Stimulated activated CD8-positive, alpha-beta memory T cell treated with anti-CD3 and anti-CD28 coated beads, Interleukin-7, amount 100 ng/mL, for 24 hours (primary cell): ENCODE measurements around the gene EPB41L2.
"Not testable (repeated sequence)": the region's sequence is repeated elsewhere in the genome, so short reads cannot be mapped to it uniquely, and the experiment has no call there.

Experiments
- DNase-seq: peaks from one replicate; pipeline ENCODE4 v3.0.0-alpha.2; 2020; ENCODE audit warnings: low read depth

EPB41L2 gene

DNA sequence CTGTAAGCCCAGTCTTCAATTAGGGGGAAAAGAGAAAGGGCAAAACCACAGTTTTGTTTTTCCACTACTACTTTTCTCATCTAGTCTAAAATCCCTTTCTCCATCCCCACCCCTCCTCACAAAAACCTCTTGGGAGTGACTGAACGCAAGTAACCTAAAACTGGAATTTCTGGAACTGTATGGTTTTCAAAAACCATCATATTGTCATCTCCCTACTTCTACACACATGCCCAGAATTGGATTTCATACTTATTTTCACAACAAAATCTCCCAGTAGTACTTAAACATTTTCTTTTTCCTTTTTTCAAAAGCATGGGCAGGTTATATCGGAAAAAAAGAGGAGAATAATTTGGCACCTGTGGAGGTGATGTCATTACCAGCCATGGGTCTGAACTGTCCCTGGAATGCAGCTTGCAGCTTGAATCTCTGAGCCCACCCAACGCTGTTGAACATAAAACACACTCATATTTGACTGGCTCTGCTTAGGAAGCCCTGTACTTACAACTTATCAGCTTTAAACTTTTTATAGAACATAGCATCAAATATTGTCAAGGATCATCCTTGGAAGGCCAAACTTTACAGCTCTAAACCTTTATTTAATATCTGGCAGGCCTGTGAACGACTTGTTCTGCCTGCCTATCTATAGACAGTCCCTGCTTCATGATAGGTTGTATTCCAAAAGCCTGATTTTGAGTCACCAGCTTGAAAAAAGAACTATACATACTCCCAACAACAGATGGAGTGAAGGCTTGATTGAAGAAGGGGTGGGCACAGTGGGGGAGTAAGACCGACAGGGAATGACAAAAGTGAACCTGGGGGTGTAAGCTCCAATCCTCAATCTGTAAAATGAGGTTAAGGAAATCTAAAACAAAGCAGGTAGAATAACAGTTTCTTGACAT, 59.3 kb downstream of the EPB41L2 start:
- DNase-seq: no peak

DNA sequence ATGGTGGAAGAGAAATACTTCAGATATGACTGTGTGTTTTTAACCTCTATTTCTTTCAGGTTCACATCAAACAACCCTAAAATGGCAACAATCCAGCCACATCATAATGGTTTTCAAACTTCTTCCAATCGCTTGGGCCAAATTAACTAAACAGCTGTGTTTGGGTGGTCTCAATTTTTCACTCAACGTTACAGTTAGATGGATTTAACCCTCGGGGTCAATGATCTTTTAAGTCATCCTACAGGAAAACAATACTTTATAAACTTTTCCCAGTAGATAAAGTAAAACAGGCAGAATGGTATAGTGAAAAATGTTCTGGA, 60.4 kb downstream of the EPB41L2 start:
- DNase-seq: no peak

DNA sequence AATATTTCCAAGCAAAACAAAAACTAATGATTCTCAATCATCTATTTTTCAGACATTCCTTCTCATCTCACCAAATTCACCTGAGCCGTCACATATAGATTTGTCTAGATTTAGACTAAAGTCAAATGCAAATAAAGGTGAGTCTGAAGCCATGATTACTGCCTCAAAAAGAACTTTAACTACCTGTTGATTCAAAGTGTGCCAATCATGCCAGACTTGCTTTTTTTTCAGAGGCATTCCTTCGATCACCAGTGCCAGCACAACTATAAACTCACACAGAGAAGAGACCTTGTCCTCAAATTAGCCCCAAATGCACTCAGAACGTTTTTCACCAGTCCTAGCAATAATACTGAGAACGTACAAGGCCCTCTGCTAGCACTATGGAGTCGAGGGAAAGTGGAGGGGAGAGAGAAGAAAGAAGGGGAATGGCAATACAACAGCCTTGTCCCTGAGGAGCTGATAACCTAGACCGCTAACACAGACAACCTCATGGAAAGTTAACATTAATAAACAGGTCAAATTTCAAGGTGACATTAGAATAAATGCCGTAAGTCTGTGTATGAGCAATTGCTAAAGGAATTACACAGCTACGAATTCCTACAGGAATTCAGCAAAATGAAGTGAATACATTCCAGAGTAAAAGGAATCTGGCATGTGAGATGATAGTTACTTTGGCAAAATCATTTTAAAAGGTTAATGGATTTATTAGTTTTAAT, 60.9 kb downstream of the EPB41L2 start:
- no peak for DNase-seq

DNA sequence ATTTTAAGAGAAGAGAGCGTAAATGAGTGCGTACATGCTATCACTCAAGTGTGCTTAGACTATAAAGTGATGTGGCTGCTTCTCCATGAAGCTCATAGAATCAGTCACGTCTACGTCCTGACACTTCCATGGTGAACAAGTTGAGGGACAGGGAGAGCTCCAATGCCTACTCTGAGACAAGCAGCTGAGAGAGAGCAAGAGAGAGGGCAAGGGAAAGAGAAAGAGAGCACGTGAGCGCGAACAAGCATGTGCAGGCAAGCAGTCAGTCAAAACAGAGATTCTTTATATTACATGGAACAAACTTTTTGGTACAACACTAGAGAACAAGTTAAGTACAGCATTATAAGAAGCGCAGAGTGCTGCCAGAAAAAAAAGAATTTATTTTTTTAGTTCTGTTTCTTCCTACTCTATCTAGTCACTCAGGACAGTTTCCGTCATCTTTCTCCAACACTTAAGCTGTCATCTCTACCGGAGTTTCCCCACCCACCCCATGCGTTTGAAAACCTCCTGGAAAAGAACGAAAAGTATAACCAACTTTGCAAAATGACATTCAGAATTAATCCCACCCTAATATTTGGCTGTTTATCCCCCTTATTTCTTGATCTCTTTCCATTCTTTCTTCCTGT, 61.8 kb downstream of the EPB41L2 start:
- DNase-seq: no peak

DNA sequence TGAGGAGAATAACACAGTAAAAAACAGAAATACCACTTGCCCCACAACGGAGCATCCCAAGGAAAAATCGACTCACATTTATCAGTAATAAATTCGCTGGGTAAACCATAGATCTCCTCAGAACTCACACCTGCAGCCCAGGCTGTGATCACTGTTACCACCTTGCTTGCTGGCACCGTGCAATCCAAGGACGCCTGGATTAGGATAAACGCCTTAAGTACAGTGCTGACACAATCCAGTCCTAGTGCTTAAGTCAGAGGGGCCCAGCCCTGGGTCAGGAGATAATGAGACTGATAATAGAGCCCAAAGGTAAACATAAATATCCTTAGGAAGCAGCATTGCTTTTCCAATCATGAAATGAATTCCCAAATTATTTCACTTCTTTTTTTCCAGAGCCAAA, 62.5 kb downstream of the EPB41L2 start:
- no peak for DNase-seq

DNA sequence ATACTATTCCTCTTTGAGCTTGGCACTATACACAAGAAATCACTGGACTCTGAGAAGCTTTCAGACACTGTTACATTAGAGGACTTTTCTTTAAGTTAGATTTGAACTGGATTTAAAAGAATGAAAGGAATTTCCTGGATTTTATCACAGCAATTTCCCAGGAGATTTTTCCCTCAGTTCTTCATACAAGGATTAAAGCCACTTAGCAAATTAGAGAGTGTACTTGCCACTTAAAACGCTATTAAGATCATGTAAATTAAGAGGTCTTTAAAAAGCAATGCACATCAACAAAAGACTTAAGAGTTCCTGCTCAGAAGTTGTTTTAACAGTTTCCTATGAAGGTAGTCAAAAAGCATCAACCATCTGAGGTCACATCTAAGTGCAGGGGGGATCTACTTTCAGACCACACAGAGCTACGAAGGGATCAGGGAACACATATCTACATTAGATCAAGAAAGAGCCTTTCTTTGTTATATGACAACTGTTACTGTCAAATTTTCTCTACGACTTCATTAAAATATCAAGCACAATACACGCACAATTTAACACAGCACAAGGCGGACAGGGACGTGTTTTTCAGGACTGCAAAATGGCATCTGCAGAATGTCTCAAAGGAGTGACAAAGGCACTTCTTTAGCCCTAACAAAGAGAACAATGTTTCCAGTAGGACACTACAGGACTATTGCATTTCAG, 65.8 kb downstream of the EPB41L2 start:
- no peak for DNase-seq

DNA sequence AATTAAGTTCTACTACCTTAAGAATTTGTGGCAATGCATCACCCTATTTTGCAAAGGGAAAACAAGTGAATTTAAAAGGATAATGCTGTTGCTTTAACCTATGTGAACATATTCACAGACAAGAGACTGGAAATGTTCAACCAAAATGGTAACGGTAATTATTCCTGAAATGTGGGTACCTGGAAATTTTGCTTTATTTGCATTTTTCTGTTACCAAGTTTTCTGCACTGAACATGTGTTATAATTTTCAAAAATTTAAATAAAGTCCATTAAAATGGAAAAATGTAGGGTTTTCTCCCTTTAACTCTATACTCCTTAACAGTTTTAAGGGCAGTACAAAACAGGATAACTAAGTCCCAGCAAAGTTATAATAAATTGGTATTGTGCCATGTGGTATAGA, 66.4 kb downstream of the EPB41L2 start:
- no peak for DNase-seq

DNA sequence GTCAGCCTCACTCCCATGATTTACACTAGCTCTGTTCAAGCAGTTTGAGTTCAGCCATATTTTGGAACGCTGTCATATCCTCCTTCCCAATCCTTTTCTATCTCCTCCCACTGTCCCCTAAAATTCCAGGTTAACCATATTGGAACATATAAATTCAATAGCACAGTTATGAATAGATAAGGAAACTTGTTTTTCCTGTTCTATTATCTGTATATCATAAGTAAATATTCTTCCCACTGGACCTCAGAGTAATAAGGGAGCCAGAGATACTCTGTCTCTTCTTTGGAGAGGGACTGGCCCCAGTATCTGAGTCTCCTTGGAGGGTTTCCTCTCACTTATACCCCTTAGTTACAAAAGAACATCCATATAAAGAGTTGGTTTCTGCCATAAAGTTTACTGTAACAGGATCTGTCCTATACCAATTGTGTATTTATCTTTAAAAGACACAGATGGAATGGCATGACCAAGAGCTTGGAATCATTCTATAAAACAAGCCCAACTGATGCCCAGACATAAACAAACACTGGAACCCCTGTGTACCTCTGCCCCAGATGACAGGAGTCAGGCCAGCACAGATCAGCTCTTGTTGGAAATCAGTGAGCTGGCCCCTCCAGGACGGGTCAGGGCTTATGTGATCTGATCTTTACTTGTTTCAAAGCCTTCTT, 67.1 kb downstream of the EPB41L2 start:
- no peak for DNase-seq

DNA sequence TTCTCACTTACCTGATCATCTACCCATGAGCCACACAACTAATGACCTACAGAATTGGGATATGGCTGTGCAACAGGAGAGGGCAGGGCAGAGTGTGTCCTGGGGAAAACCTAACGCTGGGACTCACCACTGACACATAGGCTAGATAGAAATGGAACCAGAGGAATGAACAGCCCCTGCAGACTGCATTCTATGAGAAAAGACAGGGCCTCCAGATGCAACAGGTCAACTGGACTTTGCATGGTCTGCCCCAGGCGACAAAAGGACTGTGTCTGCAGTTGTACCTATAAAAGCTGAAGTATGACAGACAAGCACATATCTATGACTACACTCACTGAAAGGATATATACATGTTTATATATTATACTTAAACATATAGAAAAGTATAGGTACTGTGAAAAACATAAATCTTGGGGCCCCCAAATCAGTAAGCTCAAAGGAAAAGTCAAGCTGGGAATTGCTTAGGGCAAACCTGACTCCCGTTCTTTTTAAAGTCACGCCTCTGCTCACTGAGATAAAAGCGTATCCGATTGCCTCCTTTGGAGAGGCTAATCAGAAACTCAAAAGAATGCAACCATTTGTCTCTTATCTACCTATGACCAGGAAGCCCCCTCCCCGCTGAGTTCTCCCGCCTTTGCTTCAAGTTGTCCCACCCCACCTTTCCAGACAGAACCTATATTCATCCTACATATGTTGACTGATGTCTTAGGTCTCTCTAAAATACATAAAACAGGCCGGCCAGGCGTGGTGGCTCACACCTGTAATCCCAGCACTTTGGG, 68.5 kb downstream of the EPB41L2 start:
- no peak for DNase-seq

DNA sequence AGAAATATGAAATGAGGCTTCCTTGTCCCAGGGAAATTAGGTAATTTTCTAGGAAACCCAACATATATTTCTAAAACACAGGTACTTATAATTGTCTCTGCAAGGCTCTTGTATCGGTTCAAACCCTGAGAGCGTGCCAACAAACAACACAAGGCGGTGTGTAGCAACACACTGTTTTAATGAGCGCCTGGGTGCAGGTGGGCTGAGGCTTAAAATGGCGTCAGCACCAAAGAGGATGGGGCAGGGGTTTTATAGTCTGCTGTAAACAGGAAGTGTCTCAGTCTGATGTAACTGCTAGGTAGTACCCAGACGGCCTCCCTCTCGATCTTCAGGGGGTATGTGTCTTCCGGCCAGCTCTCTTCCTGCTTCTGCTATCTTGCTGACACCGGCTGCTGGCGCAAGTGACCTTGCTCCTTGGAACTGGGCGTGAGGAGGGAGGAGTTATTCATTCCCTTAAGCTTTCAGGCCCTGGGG, 69.7 kb downstream of the EPB41L2 start:
- no peak for DNase-seq

DNA sequence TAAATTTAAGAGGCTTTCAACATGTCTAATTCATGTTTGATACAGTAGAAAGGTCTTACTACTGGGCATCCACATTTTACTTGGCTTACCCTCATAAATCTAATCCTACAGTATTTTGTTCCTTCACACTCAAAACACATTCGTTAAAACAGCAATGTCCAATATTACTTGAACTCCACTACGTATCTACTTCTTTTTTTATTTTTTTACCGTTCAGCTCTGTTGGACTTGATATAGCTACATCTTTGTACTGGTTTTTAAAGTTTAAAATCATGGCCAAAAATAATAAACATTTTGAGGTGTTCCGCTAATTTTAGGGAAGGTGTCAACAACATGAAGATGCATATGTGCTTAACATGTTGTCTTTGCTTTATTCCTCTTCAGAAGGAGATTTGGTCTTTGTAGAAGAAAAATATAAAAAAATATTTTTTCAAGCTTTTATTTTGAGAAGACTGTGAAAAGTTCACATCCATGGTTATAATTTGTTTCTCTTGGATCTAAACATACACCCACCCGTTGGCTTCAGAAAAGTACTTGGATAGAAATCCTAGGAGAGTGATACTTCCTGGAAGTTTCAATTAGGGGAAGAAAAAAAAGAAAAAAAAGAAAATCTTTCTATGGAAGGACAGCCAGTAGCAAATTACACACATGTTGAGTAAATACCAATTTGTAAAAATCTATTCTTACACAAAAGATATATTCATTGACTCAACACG, 71.5 kb downstream of the EPB41L2 start:
- no peak for DNase-seq

DNA sequence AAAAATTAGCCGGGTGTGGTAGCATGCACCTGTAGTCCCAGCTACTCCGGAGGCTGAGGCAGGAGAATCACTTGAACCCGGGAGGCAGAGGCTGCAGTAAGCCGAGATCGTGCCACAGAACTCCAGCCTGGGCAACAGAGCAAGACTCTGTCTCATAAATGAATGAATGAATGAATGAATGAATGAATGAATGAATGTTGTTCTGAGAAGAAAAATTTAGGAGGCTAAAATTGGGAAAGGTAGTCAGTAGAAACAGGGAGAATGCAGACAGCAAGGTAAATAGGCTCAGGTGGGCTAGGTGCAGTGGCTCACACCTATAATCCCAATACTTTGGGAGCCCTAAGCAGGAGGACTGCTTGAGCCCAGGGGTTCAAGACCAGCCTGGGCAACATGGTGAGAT, 75.5 kb downstream of the EPB41L2 start:
- not testable (repeated sequence) for DNase-seq

DNA sequence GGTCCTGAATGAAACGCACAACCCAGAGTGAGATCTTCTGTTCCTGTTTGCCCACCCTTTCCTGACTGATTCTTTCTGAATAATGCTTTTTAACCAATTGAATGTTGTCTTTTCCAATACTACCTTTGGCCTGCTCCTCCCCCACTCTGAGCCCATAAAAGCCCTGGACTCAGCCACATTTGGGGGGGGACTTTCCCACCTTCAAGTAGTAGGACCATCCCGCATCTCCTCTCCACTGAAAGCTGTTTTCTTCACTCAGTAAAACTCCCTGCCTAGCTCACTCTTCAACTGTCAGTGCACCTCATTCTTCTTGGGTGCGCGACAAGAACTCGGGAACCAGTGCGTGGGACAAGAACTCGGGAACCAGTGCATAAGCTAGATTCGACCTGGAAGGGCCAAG, 77.9 kb downstream of the EPB41L2 start:
- no peak for DNase-seq

DNA sequence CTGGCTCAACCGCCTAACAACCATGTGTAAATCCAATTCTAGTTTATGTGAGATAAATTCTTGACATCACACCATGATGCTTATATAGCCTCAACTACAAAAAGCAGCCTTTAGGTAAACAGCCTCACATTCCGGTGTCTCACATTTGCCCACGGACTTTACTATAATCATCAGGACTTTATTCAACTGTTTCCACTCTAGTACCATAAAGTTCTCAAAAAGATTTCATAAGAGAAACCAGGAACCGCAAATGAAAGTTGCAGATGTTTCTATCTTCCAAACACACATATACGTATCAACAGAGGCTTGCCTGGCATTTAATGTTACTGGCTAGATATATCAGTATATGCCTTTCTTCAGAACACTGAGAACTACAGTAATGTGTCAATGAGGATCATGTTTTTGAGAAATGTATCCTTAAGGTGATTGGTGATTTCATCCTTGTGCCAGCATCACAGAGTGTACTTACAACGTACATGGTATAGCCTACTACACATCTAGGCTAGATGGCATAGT, 80.0 kb downstream of the EPB41L2 start:
- DNase-seq: no peak

DNA sequence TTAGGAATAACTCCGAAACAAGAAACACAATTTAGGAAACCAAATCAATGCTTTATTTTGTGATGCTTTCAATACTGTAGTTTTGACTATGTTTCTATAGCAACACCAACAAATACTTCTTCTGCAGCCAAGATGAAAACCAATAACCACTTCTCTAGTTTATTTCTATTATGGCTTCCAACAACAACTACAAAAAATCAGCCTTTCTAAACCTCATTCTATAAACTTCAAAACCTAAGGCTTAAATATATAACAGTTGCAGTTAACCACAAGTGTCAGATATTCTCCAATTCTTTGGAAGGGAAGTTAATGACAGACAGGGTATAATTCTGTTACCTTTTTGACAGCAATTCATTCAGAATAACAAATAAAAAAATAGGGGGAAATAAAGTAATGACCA, 80.9 kb downstream of the EPB41L2 start:
- no peak for DNase-seq

DNA sequence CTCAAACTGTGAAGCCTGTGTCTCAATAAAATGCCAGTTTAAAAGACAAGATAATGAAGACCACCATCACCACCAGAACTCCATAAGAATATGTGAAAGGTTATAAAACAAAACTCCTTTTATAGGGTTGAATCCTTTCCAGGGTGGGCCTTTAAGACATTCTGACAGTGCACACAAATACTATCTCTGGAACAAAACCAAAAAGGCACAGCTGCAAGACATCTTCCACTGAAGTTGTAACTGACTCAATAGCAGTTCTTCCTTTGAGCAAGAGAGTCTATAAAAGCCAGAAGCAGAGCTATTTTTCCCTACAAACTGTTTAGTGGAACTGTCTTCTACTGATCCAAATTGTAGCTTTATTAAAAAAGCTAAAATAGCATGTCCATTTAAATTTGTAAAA, 81.6 kb downstream of the EPB41L2 start:
- no peak for DNase-seq

DNA sequence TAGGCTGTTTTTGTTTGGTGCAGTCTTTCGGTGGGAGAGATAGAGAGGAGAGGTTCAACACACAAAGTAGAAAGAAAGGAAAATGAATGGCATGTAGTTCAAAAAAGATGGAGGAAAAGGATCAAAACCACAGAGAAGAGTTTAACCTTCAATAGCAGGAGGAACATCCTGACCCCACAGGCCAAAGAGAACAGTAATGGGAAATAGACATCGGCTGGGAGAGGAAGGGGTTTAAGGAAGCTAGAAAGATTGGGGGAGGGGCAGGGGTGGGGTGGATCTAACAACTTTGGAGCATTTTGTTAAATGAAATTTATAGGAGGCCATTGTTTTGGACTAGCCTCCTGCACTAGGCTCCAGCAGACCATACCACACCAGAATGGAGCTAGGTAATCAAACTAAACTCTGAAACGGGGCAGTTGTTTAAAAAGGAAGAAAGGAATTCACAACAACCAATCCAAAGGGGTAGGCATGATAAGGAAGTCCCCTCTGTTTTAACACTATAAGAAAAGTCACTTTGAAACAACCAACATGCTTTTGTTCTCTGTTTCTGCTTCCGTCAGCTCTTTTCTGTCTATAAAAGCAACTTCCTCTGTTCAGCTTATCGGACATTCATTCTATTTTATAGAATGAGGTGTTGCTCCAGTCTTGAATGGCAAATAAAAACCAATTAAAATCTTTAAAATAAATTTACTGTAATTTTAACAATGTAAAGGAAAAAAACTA, 82.6 kb downstream of the EPB41L2 start:
- DNase-seq: no peak

DNA sequence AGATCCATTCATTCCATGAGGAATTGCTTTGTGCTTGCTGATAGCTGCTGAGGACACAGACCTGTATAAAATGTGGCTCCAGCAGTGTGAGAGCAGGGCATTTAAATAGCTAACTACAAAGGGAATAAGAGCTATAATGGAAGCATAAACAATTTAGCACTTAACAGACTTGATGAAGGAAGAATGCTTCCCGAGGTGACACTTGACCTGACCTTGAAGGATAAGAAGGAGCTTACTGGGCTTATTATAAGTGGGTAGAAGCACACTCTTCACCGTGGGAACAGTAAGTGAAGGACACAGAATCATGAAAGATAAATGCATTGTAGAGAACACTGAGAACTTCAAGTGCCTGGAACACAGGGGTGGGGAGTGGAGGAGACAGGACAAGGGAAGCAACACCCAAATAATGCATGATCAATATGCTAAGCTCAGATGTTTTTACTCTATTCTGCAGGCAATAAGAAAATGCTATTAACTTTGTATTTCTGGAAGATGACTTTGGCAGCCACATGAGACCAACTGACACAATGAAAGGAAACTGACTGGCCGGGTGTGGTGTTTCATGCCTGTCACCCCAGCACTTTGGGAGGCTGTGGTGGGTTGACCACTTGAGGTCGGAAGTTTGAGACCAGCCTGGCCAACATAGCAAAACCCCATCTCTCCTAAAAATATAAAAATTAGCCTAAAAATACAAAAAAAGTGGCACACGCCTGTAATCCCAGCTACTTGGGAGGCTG, 84.2 kb downstream of the EPB41L2 start:
- DNase-seq: no peak

DNA sequence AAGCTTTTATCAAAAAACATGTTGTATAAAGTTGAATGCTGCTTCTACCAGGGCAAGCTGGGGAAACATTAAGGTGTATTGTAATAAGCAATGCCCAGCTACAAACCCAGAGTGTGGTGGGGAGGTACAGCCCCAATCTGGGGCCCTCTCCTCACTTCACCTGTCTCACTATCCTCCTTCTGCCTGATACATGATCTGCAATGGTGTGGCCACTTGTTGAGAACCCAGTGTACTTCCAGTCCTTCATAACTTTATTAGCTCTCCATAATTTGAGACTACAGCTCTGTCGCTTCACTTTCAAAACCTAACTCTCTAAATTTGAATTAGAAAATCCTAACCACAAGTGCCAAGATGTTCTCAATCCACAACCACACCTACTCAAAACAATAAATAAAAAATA, 84.9 kb downstream of the EPB41L2 start:
- DNase-seq: no peak
